Suppressor macrophage treated with lipopolysaccharide for 4 hours (primary cell): Measurements from ENCODE around the gene STMN3.

Experiments
- DNase-seq: peaks from one replicate; pipeline ENCODE4 v3.0.0-alpha.2; 2020

Gene STMN3

DNA sequence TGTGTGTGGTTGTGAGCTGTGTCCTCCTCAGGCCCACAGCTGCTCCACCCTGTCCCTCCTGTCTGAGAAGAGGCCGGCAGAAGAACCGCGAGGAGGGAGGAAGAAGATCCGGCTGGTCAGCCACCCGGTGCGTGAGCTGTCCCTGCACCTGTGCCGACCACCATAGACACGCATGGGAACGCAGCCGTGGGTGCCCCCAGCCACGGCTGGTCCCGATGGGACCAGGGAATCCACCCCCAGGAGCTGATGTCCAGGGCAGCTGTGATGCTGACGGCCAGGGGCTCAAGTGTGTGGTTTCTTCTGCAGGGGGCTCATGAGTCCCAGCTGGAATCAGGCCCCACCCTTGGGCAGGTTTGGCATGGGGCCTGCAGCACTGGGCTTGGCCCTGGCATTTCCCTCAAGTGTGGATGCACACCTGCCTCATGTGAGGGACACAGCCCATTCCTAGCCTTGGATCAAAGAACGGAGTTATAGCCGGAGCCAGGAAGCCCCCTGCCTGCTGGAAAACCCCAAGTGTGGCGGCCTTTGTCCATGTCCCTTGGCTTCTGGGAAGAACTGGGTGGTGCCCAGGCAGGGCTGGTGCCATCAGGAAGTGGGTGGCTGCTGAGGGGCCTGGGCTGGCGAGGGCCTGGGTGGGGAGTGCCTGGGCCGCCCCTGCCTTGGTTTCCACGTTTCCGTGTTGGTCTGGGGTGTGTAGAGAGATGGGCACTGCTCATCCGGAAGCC is 38.6 kb upstream of the STMN3 start:
- DNase-seq: no peak

DNA sequence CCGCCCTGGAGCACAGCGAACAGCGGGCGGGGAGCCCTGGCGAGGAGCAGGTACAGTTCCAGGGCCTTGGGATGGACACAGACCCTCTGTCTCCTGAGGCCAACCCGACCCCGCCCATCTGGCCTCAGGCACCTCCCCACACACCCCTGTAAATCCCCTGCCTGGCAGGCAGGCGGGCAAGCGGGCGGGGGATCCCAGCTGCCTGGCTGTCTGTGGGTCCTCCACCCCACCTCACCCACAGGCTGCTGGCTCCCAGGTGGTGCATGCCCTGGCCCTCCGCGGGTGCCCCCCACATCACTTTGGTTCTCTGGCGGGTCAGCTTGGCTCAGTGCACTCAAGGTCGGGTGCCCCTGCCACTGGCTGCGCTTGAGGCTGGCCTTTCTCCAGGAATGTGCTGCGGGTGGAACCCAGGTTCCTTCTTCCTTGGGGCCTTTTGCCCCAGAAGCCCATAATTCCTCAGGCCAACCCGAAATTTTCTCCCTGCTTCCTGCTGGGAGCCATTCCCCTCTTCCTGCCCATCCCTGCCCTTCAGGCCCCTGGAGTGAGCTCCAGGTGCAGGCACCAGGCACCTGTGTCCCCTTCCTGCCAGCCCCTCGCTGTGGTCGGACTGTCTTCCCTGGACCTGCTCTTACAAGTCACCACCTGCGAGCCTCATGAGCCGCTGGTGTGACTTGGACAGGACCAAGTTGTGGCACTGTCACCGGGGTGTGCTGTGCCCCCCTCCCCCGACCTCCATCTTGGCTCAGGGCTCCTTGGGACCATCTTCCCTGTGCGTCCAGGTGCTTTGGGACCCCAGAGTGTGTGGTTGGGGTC is 37.9 kb upstream of the STMN3 start:
- DNase-seq: no peak

DNA sequence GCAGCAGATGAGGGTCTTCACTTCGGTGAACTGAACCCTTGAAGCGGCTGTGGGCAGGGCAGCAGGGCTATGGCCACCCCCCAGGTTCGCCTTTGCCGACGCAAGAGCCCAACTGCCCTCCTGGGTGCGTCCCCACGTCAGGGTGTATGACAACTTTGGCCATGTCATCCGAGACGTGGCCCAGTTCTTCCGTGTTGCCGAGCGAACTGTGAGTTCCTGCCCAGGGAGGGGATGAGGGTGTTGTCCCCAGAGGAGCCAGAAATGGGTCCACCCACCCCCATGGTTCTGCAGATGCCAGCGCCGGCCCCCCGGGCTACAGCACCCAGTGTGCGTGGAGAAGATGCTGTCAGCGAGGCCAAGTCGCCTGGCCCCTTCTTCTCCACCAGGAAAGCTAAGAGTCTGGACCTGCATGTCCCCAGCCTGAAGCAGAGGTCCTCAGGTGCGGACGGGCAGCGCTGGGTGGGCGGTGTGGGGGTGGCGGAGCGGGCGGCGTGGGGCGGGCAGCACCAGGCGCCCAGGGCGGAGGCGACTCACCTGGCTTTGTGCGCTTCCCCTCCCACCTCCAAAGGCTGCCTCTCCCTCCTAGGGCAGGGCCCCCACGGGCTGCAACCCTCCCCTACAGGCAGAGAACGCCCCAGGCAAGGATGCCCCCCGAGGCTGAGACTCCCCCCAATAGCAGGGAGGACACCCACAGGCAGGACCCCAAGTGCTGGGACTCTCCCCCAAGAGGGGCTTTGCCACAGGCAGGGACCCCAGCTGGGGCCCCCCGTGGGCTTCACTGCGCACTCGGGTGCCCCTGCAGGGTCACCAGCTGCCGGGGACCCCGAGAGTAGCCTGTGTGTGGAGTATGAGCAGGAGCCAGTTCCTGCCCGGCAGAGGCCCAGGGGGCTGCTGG is 37.0 kb upstream of the STMN3 start:
- no peak for DNase-seq

DNA sequence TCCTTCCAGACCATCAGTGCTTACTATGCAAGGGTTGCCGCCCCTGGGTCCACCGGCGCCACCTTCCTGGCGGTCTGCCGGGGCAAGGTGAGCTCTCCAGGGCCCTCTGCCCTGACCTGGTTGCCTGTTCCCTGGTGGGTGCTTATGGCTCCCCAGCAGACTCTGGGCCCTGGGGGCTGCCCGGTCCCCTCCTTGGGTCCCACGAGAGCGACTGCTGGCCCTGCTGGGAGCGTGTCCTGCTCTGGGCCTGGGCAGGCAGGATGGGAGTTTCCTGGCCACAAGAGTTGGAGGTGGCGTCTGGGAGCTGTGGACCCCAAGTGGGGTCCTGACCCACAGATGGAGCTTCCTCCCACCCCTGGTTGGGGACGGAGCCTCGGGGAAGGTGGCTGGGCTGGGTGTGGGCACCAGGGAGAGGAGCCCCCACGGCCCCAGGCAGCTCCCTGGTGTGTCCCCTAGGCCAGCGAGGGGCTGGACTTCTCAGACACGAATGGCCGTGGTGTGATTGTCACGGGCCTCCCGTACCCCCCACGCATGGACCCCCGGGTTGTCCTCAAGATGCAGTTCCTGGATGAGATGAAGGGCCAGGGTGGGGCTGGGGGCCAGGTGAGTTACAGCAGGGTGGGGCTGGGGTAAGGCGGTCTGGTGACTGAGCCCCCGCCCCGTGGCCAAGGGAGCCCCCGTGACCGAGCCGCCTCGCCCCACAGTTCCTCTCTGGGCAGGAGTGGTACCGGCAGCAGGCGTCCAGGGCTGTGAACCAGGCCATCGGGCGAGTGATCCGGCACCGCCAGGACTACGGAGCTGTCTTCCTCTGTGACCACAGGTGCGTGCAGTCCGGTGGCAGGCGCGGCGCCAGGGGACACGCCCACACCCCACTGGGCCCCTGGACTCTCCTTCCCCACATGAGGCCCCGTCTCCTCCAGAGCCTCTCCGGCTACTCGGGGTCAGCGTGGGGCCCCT is 36.1 kb upstream of the STMN3 start:
- DNase-seq: no peak

DNA sequence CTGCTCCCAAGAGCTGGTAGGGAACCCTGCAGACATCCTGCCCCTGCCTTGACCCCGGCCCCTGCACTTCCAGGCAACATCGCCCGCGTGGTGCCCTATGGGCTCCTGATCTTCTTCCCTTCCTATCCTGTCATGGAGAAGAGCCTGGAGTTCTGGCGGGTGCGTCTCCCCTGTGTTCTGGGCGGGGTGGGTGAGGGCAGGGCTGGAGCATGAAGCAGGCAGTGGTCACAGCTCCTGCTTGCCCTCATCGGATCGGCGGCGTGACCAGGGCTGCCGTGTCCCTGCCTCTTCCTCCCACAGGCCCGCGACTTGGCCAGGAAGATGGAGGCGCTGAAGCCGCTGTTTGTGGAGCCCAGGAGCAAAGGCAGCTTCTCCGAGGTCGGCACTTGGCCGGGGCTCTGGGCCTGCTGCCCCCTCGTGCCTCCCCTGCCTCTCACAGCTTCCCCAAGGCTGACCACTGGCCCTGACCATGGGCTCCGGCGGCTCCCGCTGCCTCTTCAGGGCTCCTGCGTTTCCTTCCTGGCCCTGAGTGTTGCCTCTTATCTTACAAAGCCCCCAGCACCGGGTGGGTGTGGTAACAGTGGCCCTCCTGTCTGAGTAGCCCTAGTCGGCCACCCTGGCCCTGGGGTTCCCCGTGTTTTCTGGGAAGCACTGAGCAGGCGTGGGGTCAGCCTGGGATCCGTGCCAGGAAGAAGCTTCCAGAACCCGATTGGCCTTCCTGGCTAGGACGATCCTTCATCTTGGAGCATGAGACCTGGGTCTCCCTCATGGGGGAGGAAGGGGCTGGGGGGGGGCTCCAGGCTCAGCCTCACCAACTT is 35.2 kb upstream of the STMN3 start:
- no peak for DNase-seq

DNA sequence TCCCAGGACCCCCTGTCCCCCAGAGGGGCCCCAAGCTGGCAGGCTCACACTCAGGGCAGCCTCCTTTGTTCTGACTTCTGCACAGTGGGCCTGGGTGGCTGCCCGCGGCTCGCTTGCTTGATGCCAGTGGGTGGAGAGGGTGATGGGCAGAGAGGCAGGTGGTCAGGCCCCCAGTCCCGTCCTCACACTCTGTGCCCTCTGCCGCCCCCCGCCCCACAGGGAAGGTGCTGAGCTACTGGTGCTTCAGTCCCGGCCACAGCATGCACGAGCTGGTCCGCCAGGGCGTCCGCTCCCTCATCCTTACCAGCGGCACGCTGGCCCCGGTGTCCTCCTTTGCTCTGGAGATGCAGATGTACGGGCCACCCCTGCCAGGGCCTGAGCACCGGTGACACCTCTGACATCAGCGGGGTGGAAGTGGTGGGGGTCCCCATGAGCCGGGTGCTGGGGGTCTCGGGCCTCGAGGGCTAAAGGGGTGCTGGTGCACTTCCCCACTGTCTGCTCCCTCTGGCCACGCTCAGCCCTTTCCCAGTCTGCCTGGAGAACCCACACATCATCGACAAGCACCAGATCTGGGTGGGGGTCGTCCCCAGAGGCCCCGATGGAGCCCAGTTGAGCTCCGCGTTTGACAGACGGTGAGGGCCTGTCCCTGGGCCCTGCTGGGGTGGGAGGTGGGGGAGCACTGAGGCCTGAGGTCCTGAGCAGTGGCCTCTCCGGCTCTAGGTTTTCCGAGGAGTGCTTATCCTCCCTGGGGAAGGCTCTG is 34.4 kb upstream of the STMN3 start:
- no peak for DNase-seq

DNA sequence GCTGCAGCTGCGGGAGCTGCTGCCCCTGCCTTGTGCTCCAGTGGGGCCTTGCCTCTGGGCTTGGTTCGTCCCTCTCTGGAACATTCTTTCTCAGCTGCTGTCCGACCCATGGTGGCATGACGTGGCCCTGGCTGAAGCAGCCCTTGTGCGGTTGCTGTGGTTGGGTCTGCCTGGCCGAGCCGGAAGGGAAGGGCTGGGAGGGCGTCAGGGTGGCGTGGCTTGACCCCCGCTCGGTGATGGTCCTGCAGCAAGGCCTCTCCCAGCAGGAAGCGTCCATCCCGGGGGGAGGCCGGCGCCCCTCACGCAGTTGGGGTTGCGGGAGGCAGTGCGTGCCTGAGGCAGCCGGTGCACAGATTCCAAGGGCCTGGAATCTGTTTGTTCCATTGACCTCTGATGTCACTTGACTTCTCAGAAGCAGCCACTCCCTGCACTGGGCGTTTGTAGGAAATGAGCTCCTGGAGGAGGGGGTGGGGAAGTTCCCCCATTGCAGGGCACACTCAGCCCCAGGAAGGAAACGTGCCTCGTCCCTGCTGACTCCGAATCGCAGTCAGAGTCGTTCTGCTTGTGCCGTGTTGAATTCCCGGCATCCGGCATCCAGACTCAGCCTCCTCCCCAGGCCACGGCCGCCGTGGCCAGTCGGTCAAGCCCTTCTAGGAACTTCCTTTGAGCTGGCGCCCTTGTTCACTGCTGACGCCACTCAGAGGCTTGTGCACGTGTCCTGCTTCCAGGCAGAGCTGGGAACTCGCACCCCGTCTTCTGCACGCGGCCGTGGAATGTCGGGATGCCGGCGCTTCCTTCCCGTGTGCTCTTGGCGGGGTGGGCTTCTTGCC is 33.5 kb upstream of the STMN3 start:
- peak; percentile 99 for DNase-seq

DNA sequence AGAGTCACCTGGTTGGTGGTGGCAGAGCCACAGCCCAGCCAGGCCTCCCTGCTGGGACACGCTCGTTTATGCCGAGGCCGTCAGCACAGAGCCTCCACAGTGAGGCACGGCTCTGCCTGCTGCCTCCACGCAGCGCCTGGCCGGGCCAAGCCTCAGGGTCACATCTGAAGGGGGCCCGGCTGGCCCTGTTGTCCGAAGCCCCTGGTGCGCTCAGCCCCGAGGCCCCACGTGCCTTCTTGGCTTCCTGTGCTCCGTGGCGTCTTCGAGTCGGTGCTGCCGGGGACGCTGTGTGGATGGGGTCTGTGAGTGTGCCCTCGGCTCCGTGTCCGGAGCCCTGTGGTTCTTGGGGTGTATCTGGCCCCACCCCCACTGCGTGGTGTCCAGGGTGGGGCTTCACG is 32.9 kb upstream of the STMN3 start:
- DNase-seq: no peak

DNA sequence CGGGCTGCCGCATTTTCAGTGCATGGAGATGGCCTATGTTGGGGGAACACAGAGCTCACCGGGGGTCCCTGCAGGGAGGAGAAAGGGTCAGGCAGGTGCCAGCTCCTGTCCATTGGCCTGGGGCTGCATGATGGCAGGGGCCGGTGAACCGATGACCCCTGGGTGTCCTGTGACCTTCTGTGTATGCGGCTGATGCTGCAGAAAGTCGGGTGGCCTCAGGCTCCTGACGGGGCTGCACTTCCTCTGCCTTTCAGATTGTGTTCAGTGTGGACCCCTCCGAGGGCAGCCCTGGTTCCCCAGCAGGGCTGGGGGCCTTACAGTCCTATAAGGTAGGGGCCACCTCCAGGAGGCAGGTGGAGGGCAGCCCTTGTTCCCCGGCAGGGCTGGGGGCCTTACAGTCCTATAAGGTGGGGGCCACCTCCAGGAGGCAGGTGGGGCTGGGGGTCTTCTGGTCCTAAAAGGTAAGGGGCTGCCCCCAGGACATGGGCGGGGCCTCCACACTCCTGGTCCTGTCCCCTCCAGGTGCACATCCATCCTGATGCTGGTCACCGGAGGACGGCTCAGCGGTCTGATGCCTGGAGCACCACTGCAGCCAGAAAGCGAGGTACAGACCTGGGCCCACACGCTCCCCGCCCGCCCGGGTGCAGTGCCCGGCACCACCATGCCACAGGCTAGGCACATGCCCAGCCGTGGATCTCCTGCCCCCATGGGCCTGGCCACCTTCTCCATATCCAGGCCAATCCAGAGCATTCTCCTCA is 32.2 kb upstream of the STMN3 start:
- DNase-seq: no peak

DNA sequence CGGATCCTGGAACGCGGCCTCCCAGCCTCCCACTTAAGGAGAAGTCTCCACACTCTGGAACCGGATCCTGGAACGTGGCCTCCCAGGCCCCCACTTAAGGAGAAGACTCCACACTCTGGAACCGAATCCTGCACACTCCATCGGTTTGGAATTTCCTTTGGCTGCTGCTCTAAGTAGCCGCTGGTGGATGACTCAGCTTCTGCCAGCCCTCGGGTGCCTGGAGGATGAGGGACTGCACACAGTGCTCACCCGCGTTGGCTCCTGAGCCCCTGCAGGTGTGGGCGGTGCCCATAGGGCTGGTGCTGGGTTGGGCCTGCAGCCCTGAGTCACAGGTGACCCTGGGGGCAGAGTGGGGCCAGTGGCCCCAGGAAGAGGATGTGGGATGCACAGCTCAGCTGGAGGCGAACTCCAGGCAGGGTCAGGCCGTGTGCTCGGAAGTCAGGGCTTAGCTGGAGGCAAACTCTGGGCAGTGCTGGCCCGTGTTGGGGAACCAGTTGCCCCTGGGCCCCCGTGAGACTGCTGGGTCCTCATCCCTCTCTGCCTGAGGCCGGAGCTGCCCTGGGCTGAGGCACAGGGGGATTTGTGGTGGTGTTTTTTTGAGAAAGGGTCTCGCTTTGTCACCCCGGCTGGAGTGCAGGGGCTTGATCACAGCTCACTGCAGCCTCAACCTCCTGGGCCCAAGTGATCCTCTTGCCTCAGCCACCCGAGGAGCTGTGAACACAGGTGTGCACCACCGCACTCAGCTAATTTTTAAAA is 29.3 kb upstream of the STMN3 start:
- DNase-seq: peak; percentile 31

DNA sequence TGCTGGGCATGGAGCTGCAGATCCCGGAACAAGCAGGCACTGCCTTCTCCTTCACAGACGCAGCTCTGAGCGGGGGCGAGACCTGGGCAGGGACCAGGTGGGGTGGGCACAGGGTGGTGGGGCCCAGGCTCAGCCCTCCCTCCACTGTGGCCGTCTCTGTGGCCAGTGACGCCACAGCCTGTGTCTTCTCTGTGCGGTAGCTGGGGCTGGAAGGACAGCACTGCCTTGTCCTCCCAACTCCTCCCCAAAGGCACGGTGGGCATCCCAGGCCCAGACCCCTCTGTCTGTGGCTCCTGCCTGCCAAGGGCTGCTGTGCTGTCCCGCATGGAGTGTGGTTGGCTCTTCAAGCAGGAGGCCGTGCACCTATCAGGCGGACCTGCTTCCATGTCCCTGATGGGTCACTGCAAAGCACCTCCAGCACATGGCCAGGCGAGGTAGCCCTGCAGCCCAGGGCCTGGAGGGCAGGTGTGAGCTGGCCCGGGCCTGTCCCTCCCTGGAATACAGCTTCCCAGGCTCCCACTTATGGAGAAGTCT is 28.5 kb upstream of the STMN3 start:
- no peak for DNase-seq

DNA sequence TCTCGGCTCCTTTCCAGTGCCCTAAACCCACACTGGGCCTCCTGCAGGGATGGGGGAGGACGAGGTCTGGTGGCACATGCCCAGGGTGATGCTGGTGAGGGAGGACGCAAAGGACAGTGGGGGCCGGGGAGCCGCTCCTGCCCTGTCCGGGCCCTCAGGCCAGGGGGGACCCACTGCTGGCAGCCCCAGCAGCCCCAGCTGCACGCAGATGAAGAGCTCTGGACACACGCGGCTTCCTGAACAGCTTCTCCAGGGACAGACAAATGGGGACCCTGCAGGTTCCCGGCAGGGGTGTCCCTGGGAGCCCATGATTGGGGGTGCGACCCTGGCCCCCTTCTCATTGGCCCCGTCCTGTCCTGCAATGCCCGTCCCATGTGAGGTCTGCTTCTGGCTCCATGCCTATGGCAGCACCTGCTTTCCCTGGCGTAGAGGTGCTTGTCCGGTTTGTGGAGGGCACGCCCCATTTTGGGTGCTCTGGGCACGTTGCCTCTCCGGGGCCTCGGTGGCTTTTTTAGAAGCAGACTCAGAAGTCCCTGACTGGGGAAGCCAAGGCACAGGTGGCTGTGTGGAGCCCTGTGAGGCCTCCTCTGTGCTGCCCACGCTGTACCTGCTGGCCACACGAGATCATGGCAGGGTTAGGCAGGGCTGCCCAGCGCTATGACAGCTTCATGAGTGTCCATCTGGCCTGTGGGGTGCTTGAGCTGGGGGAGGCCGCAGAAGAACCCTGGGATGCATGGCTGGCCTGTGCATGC is 27.8 kb upstream of the STMN3 start:
- no peak for DNase-seq

DNA sequence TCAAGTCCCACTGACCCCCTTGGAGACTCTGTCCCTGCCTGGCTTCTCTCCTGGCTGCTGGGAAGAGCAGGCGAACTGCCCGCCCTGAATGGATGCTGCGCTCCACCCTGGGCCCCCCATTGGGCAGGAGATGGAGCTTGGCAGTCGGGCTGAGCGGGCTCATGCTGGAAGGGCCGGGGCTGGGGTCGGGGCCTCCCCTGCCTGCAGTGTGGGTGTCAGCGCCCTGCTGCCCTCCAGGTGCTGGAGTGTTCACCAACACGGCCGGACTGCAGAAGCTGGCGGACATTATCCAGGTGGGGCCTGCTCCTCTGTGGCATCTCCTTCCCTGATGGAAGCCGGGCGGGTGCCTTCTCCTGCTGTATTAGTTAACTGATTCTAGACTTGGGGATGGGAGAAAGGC is 27.2 kb upstream of the STMN3 start:
- no peak for DNase-seq

DNA sequence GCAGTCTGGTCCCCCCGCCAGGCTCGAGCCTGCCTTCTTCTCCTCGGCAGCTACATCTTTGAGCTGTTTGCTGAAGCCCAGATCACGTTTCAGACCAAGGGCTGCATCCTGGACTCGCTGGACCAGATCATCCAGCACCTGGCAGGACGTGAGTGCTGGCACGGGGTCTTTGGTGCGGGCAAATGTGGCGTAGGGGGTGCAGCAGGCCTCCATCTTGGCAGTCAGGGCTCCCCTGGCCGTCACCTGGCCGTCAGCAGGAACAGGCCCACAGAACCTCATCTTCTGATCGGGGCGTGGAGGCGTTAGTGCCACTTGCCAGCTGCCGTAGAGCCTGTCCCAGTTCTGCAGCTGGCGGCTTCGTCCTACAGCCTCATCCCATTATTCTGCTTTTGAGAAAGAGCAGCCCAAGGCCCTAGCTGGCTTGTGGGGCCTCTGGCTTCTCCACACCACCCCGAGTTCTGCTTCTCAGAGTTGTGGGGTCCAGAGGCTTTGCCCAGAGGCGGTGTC is 26.6 kb upstream of the STMN3 start:
- DNase-seq: no peak

DNA sequence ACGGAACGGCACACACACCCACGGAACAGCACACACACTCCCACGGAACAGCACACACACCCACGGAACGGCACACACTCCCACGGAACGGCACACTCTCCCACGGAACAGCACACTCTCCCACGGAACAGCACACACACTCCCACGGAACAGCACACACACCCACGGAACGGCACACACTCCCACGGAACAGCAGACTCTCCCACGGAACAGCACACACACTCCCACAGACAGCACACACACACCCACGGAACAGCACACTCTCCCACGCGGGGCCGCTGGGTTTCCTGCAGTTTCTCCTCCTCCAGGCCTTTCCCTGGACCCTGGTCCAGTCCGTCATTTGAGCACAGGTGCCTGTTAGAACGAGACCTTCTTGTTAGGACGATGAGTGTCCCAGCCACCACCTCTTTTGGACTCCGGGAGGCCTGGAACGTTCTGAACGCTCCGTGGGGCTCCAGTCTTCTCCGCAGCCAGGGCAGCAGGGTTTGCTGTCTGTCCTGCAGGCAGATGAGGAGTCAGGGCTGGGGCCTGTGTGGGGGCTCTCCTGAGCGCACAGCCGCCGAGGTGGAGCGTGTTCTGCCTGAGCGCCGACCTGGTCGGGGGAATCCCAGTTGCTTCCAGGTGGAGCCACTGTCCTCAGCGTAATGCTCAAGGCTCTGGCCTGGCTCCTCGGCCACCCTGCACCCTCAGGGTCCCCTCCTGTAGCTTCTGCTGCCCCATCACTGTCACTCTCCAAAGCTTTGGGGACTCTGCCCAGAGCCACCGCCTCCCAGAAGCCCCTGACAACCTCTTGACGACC is 25.6 kb upstream of the STMN3 start:
- DNase-seq: no peak

DNA sequence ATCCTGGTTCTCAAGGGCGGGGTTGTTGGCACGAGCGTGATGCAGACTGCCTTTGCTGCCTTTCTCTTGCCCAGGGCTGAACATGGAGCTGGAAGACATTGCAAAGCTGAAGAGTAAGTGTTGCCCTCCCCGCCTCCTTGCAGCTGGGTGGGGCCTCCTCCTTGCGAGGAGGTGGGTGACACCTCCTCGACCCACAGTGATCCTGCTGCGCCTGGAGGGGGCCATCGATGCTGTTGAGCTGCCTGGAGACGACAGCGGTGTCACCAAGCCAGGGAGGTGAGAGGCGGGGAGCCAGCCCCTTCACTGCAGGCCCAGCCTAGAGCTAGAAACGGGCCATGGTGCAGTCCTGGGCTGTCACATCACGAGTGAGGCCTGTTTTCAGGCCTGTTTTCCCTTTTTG is 24.8 kb upstream of the STMN3 start:
- DNase-seq: no peak
